Esophagus (tissue), 2 donors: Measurements from ENCODE around the gene MAPKAP1. TPM values are rescaled to one million over a fixed set of nuclear protein-coding genes. Genes with fewer than 3 reads are reported as not detected.
A peak's percentile ranks its signal among the peaks of the same experiment; 100 is the strongest.

Experiments
- H3K27ac ChIP-seq, 2 donors: one replicate each; pipeline ENCODE4 v1.5.1; 2013; ENCODE audit warnings: low read depth in 2 of 2, mild to moderate bottlenecking in 2 of 2, inconsistent platforms in 1 of 2, low read length in 1 of 2, moderate library complexity in 1 of 2
- H3K27me3 ChIP-seq, 2 donors: one replicate each; pipeline ENCODE4 v1.6.1; 2013; ENCODE audit warnings: low read length in 2 of 2, control low read depth in 1 of 2, mild to moderate bottlenecking in 1 of 2; ENCODE audit not compliant: insufficient read depth in 2 of 2, control insufficient read depth in 1 of 2
- H3K36me3 ChIP-seq, 2 donors: one replicate each; pipeline ENCODE4 v1.6.1; 2013; ENCODE audit warnings: low read length in 1 of 2; ENCODE audit not compliant: control insufficient read depth in 2 of 2, insufficient read depth in 2 of 2
- H3K4me1 ChIP-seq, 2 donors: one replicate each; pipeline ENCODE4 v1.6.1; 2013; ENCODE audit warnings: low read length in 1 of 2; ENCODE audit not compliant: control insufficient read depth in 2 of 2, insufficient read depth in 2 of 2
- H3K4me3 ChIP-seq, 2 donors: one replicate each; pipeline ENCODE4 v1.5.1; 2013; ENCODE audit warnings: low read length in 2 of 2, mild to moderate bottlenecking in 2 of 2, low read depth in 1 of 2, moderate library complexity in 1 of 2
- H3K9me3 ChIP-seq, 2 donors: one replicate each; pipeline ENCODE4 v1.6.1; 2013; ENCODE audit warnings: mild to moderate bottlenecking in 2 of 2, low read depth in 1 of 2, low read length in 1 of 2, moderate library complexity in 1 of 2; ENCODE audit not compliant: control insufficient read depth in 2 of 2, insufficient read depth in 1 of 2
- WGBS, 2 donors: extraction: QIAGEN DNeasy Blood & Tissue Kit; methylation state at CpG; one replicate each; pipeline ENCODE4 v1.1.7; 2013; 5-methylcytosine and 5-hydroxymethylcytosine counted together
- polyA plus RNA-seq, 2 donors: library from polyadenylated mRNA; stranded (reverse); fragments of 200-250 nt; gene quantifications; one replicate each; pipeline ENCODE4 v1.2.3, GENCODE V29; 2013
- donor health status: healthy with polysubstance abuse.
- donor health status: Bipolar disorder and iron deficiency.

The MAPKAP1 gene
- polyA plus RNA-seq, 2 donors: 41.4 to 49.4 TPM

DNA sequence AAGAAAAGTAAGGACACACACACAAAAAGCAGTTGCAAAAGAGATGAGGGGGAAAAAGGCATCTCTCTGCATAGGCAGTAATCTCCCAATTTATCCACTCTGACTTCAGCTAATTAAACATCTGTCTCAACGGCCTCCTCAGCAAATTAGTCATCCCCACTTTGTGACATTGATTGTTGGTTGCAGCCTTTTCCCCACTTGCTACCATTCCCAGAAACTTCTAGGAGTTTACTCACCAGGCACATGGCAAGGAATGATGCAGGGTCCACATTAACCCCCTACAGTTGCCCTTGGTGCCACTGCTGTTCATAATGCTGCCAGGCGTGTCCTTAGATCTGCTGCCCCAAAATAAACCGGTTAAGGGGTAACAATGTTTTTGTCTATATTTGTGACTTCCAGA lies 174.6 kb downstream of the MAPKAP1 start:
- Histone ChIP-seq H3K36me3 (no peaks in the 10 kb centered on the region), H3K9me3 (no peaks in the 10 kb centered on the region), H3K4me3 (no peak overlapping the region), H3K27ac (no peak overlapping the region), H3K27me3 (no peaks in the 10 kb centered on the region), H3K4me1 (peaks cover 0 to 2% of the 10 kb centered on the region in 2 donors)
- WGBS, 2 donors: 66 to 73% methylated on average over 3 of the region's 3 CpGs

DNA sequence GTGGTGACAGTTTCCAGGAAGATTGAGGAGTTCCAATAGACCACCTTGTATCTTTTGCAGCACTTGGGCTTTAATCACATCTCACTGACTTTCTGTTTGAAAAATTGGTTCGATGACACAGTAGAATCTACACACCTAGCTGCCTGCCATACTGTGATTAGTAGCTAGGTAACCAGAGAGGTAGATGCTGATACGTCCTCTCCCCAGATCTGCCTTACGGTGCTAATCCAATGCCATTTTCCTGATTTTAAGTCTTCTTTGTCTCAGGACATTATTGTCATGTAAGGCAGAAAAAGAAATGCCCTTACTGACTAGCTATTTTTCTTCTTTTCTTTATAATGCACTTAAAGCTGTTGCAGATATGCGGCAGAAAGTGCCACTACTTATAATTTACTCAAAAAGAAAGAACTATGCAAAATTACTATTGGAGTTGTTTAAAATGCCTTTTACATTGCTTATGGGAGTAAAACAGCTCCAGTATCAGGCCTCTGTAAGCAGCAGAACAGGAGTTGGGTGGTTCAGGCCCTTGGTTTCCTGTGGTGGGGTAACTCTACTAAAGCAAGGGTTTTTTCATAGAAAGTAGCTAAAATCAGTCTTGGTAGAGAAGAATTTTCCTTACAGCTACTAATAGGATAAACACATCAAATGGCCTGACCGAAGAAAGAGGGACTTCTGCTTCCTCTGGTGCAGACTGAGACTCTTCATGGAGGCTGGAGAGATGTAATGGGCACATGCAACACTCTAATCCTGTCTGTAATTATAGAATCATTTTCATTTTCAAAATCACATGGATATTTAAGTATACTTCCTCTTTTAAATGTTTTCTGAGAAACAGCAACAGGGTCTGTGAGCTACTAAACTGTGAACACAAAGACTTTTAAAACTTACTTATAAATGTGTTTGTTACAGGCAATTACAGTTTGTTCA lies 177.2 kb downstream of the MAPKAP1 start:
- H3K27me3 ChIP-seq: no peaks in the 10 kb centered on the region
- H3K27ac ChIP-seq: no peak overlapping the region
- H3K9me3 ChIP-seq: no peaks in the 10 kb centered on the region
- 83 to 87% methylated on average over 5 of the region's 5 CpGs for WGBS, 2 donors
- no peaks in the 10 kb centered on the region for H3K36me3 ChIP-seq
- no peaks in the 10 kb centered on the region for H3K4me1 ChIP-seq
- no peak overlapping the region for H3K4me3 ChIP-seq

DNA sequence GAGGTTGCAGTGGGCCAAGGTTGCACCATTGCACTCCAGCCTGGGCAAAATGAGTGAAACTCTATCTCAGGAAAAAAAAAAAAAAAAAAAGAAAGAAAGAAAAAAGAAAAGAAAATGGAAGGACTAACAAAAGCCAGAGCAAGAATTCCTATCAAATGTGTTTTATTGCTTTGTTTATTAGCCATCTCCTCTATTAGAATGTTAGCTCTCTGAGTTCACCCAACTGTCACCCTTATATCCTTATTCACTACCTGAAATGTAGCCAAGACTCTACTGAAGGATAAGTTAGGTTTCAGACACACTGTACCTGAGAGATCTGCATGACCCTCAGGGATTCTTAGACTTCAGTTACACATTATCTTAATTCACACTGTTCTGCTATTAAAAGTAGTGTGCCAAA lies 177.9 kb downstream of the MAPKAP1 start:
- H3K4me1 ChIP-seq: no peaks in the 10 kb centered on the region
- H3K9me3 ChIP-seq: no peaks in the 10 kb centered on the region
- H3K4me3 ChIP-seq: no peak overlapping the region

DNA sequence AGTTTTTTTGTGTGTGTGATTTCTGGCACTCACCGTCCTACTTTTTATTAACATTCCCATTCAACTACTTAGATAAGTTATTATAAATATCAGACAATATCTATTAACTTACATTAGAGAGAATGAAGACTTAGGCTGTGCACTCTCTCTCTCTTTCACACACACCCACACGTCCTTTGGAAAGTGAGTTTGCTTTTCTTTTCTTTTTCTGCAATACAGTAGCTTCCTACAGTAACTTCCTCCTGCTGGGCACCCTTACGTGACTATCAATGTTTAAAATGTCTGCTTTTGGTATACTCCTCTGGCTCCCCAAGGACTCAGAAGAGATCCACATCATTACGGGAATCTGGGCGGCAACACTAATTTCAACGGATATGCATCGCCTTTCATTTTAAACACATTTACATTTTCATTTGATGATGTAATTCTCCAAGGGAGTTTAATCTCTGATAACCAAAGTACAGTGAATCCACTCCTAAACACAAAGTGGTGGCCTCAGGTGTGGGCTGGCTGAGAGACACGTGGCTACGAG lies 179.5 kb downstream of the MAPKAP1 start:
- no peak overlapping the region for H3K27ac ChIP-seq
- no peak overlapping the region for H3K4me3 ChIP-seq
- H3K9me3 ChIP-seq: no peaks in the 10 kb centered on the region
- WGBS, 2 donors: 89 to 90% methylated on average over 9 of the region's 9 CpGs
- no peaks in the 10 kb centered on the region for H3K4me1 ChIP-seq
- no peaks in the 10 kb centered on the region for H3K36me3 ChIP-seq
- no peaks in the 10 kb centered on the region for H3K27me3 ChIP-seq

More for the DNA sequence above, 177.9 kb downstream of the MAPKAP1 start:
- Histone ChIP-seq H3K27ac (no peak overlapping the region), H3K27me3 (no peaks in the 10 kb centered on the region), H3K36me3 (no peaks in the 10 kb centered on the region)

DNA sequence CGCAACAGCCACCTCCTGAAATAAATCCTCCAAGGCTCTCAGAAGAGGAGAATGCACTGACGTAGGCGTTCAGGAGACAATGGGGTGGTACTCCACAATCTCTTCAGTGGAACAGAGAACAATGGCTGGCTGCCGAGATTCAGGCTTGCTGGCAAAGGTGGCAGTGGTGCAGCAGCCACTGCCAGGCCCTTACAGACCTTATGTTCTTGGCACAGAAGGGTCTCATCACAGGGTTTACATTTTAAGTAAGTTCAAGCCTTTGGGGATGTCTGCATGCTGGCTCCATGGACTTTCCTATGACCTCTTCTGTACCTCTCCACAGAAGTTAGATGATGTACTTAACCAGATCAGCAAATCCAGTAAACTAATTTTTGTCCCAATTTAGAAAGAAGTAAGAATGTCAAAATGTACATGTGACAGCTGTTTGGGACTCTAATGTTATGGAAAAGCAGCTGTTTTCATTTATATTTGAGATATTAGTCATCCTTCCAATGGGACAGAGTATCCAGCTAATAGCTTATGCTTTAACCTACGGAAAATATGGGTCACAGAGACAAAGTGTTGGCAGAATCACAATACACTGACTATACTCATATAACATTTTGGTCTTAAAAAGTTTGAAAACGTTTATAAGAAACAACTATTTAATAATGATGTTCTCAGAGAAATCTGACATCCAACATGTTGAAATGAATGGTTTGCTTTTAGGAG lies 180.9 kb downstream of the MAPKAP1 start:
- Histone ChIP-seq H3K36me3 (no peaks in the 10 kb centered on the region), H3K27me3 (no peaks in the 10 kb centered on the region), H3K4me1 (peaks cover 2 to 3% of the 10 kb centered on the region in 2 donors), H3K27ac (peak overlapping the region in 1 of 2 donors; percentile 24), H3K9me3 (no peaks in the 10 kb centered on the region), H3K4me3 (no peak overlapping the region)
- 64 to 70% methylated on average over 6 of the region's 6 CpGs for WGBS, 2 donors

DNA sequence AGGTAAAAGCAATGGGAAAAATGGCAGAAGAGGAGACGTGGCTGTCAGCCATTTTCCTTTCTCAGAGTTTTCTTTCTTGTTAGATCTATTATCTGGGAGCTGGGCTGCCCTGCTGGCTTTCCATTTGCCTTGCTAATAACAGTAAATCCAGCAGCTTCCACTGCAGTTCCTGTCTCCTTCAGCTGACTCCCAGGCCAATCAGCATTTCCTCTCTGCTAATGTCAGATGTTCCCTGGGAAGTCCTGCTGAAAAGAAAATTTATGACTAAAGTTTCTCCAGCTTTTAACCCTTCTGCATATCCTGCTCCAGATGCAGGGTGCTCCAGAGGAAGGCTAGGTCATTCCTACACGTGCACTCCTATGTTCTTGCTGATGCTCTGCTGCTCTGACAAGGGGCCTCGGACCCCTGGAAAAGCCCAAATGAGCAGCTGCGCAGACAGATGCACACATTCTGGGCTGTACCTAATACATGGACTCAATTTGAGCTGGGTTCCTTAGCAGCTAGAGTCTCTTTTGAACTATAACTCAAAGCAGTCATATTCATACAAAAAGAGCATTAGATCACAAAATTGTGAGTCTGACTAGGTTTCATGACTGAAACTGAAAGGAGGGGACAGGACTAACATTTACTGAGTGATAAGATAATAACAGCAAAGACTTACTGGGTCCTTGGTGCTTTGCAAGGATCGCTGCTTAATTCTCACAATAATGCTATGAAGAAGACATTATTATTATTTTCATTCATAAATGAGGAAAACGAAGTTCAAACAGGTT lies 182.2 kb downstream of the MAPKAP1 start:
- peaks cover 0 to 2% of the 10 kb centered on the region in 2 donors for H3K36me3 ChIP-seq
- H3K9me3 ChIP-seq: no peaks in the 10 kb centered on the region
- H3K27me3 ChIP-seq: no peaks in the 10 kb centered on the region
- H3K4me3 ChIP-seq: no peak overlapping the region
- 90 to 91% methylated on average over 6 of the region's 6 CpGs for WGBS, 2 donors
- no peak overlapping the region for H3K27ac ChIP-seq
- peaks cover 2 to 7% of the 10 kb centered on the region in 2 donors for H3K4me1 ChIP-seq

DNA sequence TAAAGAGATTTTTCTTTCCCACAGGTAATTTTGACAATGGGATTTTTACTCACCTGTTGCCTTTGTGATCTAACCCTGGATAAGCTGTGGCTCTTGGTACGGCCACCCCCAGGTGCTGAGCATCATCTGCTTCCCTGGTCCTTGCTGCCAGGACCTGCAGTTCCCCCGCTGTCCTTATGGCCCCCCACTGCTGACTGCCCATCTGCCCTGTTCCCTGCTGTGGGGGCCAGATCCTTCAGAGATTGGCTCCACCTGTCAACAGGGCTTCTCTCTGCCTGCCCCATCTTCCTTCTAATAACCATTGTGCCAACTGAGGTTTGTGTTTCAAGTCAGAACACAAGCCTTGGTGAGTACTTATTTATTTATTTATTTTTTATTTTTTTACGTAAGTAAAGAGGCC lies 183.3 kb downstream of the MAPKAP1 start:
- H3K36me3 ChIP-seq: peaks cover 0 to 2% of the 10 kb centered on the region in 2 donors
- H3K4me1 ChIP-seq: peaks cover 2 to 7% of the 10 kb centered on the region in 2 donors
- no peaks in the 10 kb centered on the region for H3K9me3 ChIP-seq
- H3K27ac ChIP-seq: no peak overlapping the region
- H3K27me3 ChIP-seq: no peaks in the 10 kb centered on the region
- no peak overlapping the region for H3K4me3 ChIP-seq
- WGBS, 2 donors: 94 to 98% methylated on average over 3 of the region's 3 CpGs

DNA sequence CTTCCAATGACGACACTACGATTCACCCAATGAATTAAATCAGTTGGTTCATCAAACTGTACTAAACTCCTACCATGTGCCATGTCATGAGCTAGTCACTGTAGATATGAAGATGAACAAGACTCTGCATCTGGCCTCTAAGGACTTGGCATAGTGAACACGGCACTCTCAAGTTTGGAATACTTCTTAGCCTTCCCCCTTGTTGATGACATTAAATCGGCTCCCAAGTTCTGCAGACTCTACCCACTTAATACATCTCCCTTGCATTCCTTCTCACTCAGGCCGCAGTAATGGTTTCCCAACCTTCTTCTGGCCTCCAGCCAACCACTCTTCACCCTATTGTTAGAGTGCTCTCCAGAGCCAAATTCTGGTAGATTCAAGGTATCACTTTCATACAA lies 184.7 kb downstream of the MAPKAP1 start:
- Histone ChIP-seq H3K4me3 (no peak overlapping the region), H3K9me3 (no peaks in the 10 kb centered on the region), H3K36me3 (peaks cover 0 to 2% of the 10 kb centered on the region in 2 donors), H3K27me3 (no peaks in the 10 kb centered on the region), H3K27ac (no peak overlapping the region), H3K4me1 (peaks cover 2 to 7% of the 10 kb centered on the region in 2 donors)
- 79 to 90% methylated on average over 5 of the region's 5 CpGs for WGBS, 2 donors
